Naive thymus-derived CD4-positive, alpha-beta T cell (primary cell): ENCODE data around the gene MECP2. TPM values are rescaled to one million over a fixed set of nuclear protein-coding genes. Genes with fewer than 3 reads are reported as not detected.

Experiments used
- ATAC-seq: fragments of 150-1000 bp; cut with Tn5 transposase; 2 replicates; pipeline ENCODE4 v1.10.0; 2021; ENCODE audit warnings: mild to moderate bottlenecking, moderate library complexity
- CTCF ChIA-PET: fragments of 350-600 bp; sonication (Branson Sonifier 250); formaldehyde crosslinking; loops from one replicate; lab custom pipeline; 2021; ENCODE audit warnings: antibody characterized with exemption; lab: Charles Lee
- POLR2A ChIA-PET: fragments of 350-600 bp; sonication (Branson Sonifier 250); formaldehyde crosslinking; loops from one replicate; lab custom pipeline; 2021; ENCODE audit warnings: antibody characterized with exemption, inconsistent platforms; lab: Charles Lee
- DNase-seq, 9 donors: peaks; one replicate each; pipeline versions ENCODE4 v3.0.0 to v3.0.0-alpha.2; 2020 to 2022; ENCODE audit warnings: mixed read lengths in 1 of 9
- H3K27ac ChIP-seq: one replicate; pipeline ENCODE4 v1.7.0; 2013; ENCODE audit warnings: mild to moderate bottlenecking, low read depth, low read length, moderate library complexity
- H3K27me3 ChIP-seq, 2 donors: one replicate each; pipeline ENCODE4 v1.7.0; 2013; ENCODE audit warnings: low read length in 2 of 2, mild to moderate bottlenecking in 2 of 2, moderate library complexity in 2 of 2; ENCODE audit not compliant: control insufficient read depth in 2 of 2, insufficient read depth in 2 of 2
- H3K36me3 ChIP-seq, 3 experiments: 1 replicate in 2 of 3; 2 replicates in 1 of 3; pipeline ENCODE4 v1.7.0; 2013; ENCODE audit warnings: low read length in 3 of 3, mild to moderate bottlenecking in 3 of 3, moderate library complexity in 1 of 3; ENCODE audit not compliant: insufficient read depth in 3 of 3, control insufficient read depth in 2 of 3
- H3K4me1 ChIP-seq, 2 donors: one replicate each; pipeline ENCODE4 v1.7.0; 2013; ENCODE audit warnings: low read length in 2 of 2, mild to moderate bottlenecking in 2 of 2, moderate library complexity in 1 of 2; ENCODE audit not compliant: control insufficient read depth in 2 of 2, insufficient read depth in 2 of 2
- H3K4me3 ChIP-seq: 2 replicates; pipeline ENCODE4 v1.7.0; 2013; ENCODE audit warnings: mild to moderate bottlenecking, low read length
- H3K9me3 ChIP-seq, 3 experiments: 1 replicate in 2 of 3; 2 replicates in 1 of 3; pipeline ENCODE4 v1.7.0; 2013; ENCODE audit warnings: low read length in 3 of 3; ENCODE audit not compliant: control insufficient read depth in 2 of 3
- H3K27ac Mint-ChIP-seq, 9 donors: one replicate each; pipeline ENCODE4 v1.8.0; 2020 to 2022; ENCODE audit warnings: mixed read lengths in 9 of 9, mild to moderate bottlenecking in 8 of 9, moderate library complexity in 5 of 9, inconsistent platforms in 2 of 9
- H3K27me3 Mint-ChIP-seq, 5 donors: one replicate each; pipeline ENCODE4 v1.8.0; 2021 to 2022; ENCODE audit warnings: mixed read lengths in 5 of 5, mild to moderate bottlenecking in 1 of 5
- H3K36me3 Mint-ChIP-seq, 5 donors: one replicate each; pipeline ENCODE4 v1.8.0; 2020 to 2022; ENCODE audit warnings: mixed read lengths in 5 of 5, mild to moderate bottlenecking in 3 of 5, inconsistent platforms in 1 of 5
- H3K4me1 Mint-ChIP-seq, 7 donors: one replicate each; pipeline ENCODE4 v1.8.0; 2020 to 2022; ENCODE audit warnings: mixed read lengths in 7 of 7, mild to moderate bottlenecking in 3 of 7, inconsistent platforms in 1 of 7
- H3K4me3 Mint-ChIP-seq, 10 donors: one replicate each; pipeline ENCODE4 v1.8.0; 2020 to 2022; ENCODE audit warnings: mild to moderate bottlenecking in 10 of 10, mixed read lengths in 10 of 10, moderate library complexity in 6 of 10, inconsistent platforms in 2 of 10
- H3K9me3 Mint-ChIP-seq, 11 donors: one replicate each; pipeline ENCODE4 v1.8.0; 2020 to 2022; ENCODE audit warnings: mixed read lengths in 11 of 11, mild to moderate bottlenecking in 4 of 11, inconsistent platforms in 1 of 11, moderate library complexity in 1 of 11
- intact Hi-C, 2 donors: fragments of 100-400 bp; cut with micrococcal nuclease; formaldehyde crosslinking; loops; one replicate each; pipeline ENCODE4 v1.15.1; 2023
- polyA plus RNA-seq, 2 donors: library from polyadenylated mRNA; unstranded; fragments of 300-500 nt; fragmentation: Illumina TruSeq; gene quantifications; one replicate each; pipeline ENCODE4 v1.2.3, GENCODE V29; 2021
- total RNA-seq, 6 experiments: library from RNA in 5 of 6; stranded (reverse) in 5 of 6; gene quantifications; 1 replicate in 5 of 6; 2 replicates in 1 of 6; pipeline ENCODE4 v1.2.3 and lab custom pipeline; 2021 to 2026

MECP2 gene
- total and polyA plus RNA-seq, 7 experiments from 2014 or later, result 12.1 to 155 (median 97.9) TPM

GRCh38 chrX:154091678-154092077 is 5.8 kb downstream of the MECP2 start:
- H3K4me3 Mint-ChIP-seq, result peak overlapping the region in 3 of 10 donors; percentile 1 to 97 (median 47)
- no peaks in the 10 kb centered on the region for H3K27me3 Mint-ChIP-seq
- peak overlapping the region in 1 of 9 donors; percentile 41 for H3K27ac Mint-ChIP-seq
- H3K4me1 Mint-ChIP-seq, result peaks cover 21 to 77% (median 60%) of the 10 kb centered on the region in 7 donors
- CTCF ChIA-PET, result interaction anchor here (1.3 to 1.4 kb wide), 2 partner anchors 78 to 236 kb away, joined by 3 read pairs; no protein-coding TSS in a partner anchor
- H3K9me3 Mint-ChIP-seq, result peaks cover 0 to 1% (median 0%) of the 10 kb centered on the region in 11 donors
- no peak overlapping the region for H3K27ac ChIP-seq
- no peaks in the 10 kb centered on the region for H3K9me3 ChIP-seq
- DNase-seq (no peak), ATAC-seq (no peak)
- peaks cover 0 to 17% (median 4%) of the 10 kb centered on the region in 5 donors for H3K36me3 Mint-ChIP-seq
- peak overlapping the region; percentile 28 for H3K4me3 ChIP-seq
- H3K4me1 ChIP-seq, result peaks cover 27 to 38% of the 10 kb centered on the region in 2 donors
- H3K36me3 ChIP-seq, result peaks cover 0 to 9% (median 0%) of the 10 kb centered on the region in 3 experiments
- H3K27me3 ChIP-seq, result no peaks in the 10 kb centered on the region
- intact Hi-C loops, result loop anchor here (5.0 to 10.0 kb wide), 2 partner anchors 34 to 283 kb away; partner anchors contain the start of genes EMD (in 1 of the 2) and FLNA (in 1 of the 2)
- POLR2A ChIA-PET, result interaction anchor here (1.1 to 1.8 kb wide), 3 partner anchors 32 to 124 kb away, joined by 3 to 4 read pairs (median 3); no protein-coding TSS in a partner anchor

DNA sequence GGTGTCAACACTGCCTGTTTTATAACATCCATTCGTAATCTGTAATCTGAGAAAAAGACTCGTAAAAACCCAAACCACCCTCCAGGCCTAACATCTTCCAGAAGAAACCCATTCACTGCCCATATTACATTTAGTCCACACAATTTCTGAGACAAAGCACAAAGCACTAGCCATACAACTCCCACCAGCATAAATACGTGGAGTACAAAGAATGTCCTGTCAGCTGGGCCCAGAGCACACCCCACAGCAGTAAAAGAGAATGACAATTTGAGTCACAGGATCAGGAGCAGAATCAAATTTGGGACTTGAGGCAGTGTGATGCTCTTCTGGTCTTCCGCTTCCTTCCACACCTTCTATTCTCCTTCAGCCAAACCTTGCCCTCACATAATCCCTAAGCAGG is 6.8 kb downstream of the MECP2 start:
- ChIA-PET CTCF (no interaction called here), POLR2A (interaction anchor here (0.7 kb wide), 1 partner anchor 106 kb away, joined by 3 read pairs; no protein-coding TSS in a partner anchor)
- ATAC-seq (no peak), DNase-seq (no peak)
- H3K9me3 ChIP-seq, result no peaks in the 10 kb centered on the region
- no peaks in the 10 kb centered on the region for H3K27me3 Mint-ChIP-seq
- H3K4me1 Mint-ChIP-seq, result peaks cover 19 to 72% (median 54%) of the 10 kb centered on the region in 7 donors
- peaks cover 27 to 35% of the 10 kb centered on the region in 2 donors for H3K4me1 ChIP-seq
- no peak overlapping the region for H3K4me3 ChIP-seq
- H3K36me3 Mint-ChIP-seq, result peaks cover 0 to 13% (median 4%) of the 10 kb centered on the region in 5 donors
- H3K4me3 Mint-ChIP-seq, result peak overlapping the region in 6 of 10 donors; percentile 27 to 97 (median 40)
- intact Hi-C loops, result loop anchor here (5.0 to 10.0 kb wide), 2 partner anchors 33 to 284 kb away; partner anchors contain the start of genes EMD (in 1 of the 2) and FLNA (in 1 of the 2)
- peaks cover 0 to 1% (median 0%) of the 10 kb centered on the region in 11 donors for H3K9me3 Mint-ChIP-seq
- no peak overlapping the region for H3K27ac ChIP-seq
- H3K36me3 ChIP-seq, result peaks cover 0 to 9% (median 0%) of the 10 kb centered on the region in 3 experiments
- peak overlapping the region in 5 of 9 donors; percentile 33 to 84 (median 46) for H3K27ac Mint-ChIP-seq
- no peaks in the 10 kb centered on the region for H3K27me3 ChIP-seq

GRCh38 chrX:154084449-154085300 is 12.8 kb downstream of the MECP2 start:
- POLR2A ChIA-PET, result interaction anchor here (1.0 kb wide), 1 partner anchor 189 kb away, joined by 3 read pairs; no protein-coding TSS in a partner anchor
- H3K27ac ChIP-seq, result no peak overlapping the region
- peak overlapping the region; percentile 21 to 71 (median 46) for H3K4me3 Mint-ChIP-seq

GRCh38 chrX:154083126-154083517 is 14.4 kb downstream of the MECP2 start:
- ATAC-seq, result peak; percentile 37

More at GRCh38 chrX:154084449-154085300, 12.8 kb downstream of the MECP2 start:
- Mint-ChIP-seq H3K27ac (peak overlapping the region in 8 of 9 donors; percentile 2 to 88 (median 71)), H3K9me3 (peaks cover 0 to 2% (median 0%) of the 10 kb centered on the region in 11 donors), H3K27me3 (no peaks in the 10 kb centered on the region), H3K36me3 (peaks cover 0 to 16% (median 5%) of the 10 kb centered on the region in 5 donors), H3K4me1 (peaks cover 15 to 53% (median 37%) of the 10 kb centered on the region in 7 donors)
- no peaks in the 10 kb centered on the region for H3K9me3 ChIP-seq
- H3K4me1 ChIP-seq, result peaks cover 11 to 24% of the 10 kb centered on the region in 2 donors
- ATAC-seq (peak; percentile 29), DNase-seq (peak in 1 of 9 donors; percentile 18)
- CTCF ChIA-PET, result no interaction called here
- no peaks in the 10 kb centered on the region for H3K27me3 ChIP-seq
- intact Hi-C loops, result no loop called here
- H3K4me3 ChIP-seq, result no peak overlapping the region
- no peaks in the 10 kb centered on the region for H3K36me3 ChIP-seq

DNA sequence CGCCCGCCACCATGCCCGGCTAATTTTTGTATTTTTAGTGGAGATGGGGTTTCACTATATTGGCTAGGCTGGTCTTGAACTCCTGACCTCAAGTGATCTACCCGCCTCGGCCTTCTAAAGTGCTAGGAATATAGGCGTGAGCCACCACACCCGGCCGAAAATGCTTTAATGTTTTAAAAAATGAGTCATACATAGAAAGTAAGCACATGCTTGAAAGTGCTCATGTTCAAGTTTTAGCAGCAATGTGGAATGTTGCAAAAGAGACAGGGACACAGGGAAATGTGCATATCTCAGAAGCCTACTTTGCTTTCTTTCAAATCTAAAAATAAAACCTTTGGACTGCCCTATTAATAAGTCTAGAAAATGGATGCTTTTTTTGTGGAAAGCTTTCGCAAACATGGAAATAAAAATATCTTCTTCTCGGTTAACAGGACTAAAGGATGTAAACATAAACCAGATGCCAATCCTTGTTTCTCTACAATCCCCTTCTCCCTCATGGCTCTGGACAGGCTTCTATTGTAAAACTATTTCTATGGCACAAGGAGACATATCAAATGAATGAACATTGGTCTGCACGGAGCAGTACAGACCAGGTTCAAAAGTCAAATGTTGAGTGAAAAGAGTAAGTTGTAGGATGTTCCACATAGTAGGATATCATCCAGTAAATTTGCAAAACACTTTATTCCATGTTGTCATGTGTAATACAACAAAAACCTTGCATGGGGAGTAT is 15.0 kb downstream of the MECP2 start:
- Histone ChIP-seq H3K36me3 (no peaks in the 10 kb centered on the region), H3K27me3 (no peaks in the 10 kb centered on the region), H3K9me3 (no peaks in the 10 kb centered on the region), H3K4me3 (no peak overlapping the region), H3K4me1 (peaks cover 11 to 24% of the 10 kb centered on the region in 2 donors), H3K27ac (peak overlapping the region; percentile 29)
- Mint-ChIP-seq H3K4me3 (peak overlapping the region; percentile 12 to 73 (median 55)), H3K27me3 (no peaks in the 10 kb centered on the region), H3K9me3 (peaks cover 0 to 2% (median 0%) of the 10 kb centered on the region in 11 donors), H3K27ac (peak overlapping the region in 8 of 9 donors; percentile 11 to 88 (median 80)), H3K4me1 (peaks cover 20 to 51% (median 34%) of the 10 kb centered on the region in 7 donors), H3K36me3 (peaks cover 0 to 12% (median 4%) of the 10 kb centered on the region in 5 donors)
- ATAC-seq (no peak), DNase-seq (no peak)
- intact Hi-C loops, result no loop called here
- ChIA-PET CTCF (no interaction called here), POLR2A (interaction anchor here (0.9 to 1.5 kb wide), 2 partner anchors 12 kb away, joined by 5 read pairs; no protein-coding TSS in a partner anchor)

More at GRCh38 chrX:154083126-154083517, 14.4 kb downstream of the MECP2 start:
- Mint-ChIP-seq H3K36me3 (peaks cover 0 to 16% (median 7%) of the 10 kb centered on the region in 5 donors), H3K27me3 (no peaks in the 10 kb centered on the region), H3K9me3 (peaks cover 0 to 2% (median 0%) of the 10 kb centered on the region in 11 donors), H3K27ac (peak overlapping the region; percentile 0 to 88 (median 80)), H3K4me1 (peaks cover 20 to 57% (median 40%) of the 10 kb centered on the region in 7 donors), H3K4me3 (peak overlapping the region; percentile 29 to 73 (median 55))
- H3K27ac ChIP-seq, result peak overlapping the region; percentile 29
- no peaks in the 10 kb centered on the region for H3K9me3 ChIP-seq
- intact Hi-C loops, result no loop called here
- ChIA-PET POLR2A (interaction anchor here (0.9 to 1.5 kb wide), 2 partner anchors 11 to 13 kb away, joined by 5 read pairs; no protein-coding TSS in a partner anchor), CTCF (no interaction called here)
- no peaks in the 10 kb centered on the region for H3K27me3 ChIP-seq
- H3K4me1 ChIP-seq, result peaks cover 11 to 24% of the 10 kb centered on the region in 2 donors
- no peaks in the 10 kb centered on the region for H3K36me3 ChIP-seq
- no peak overlapping the region for H3K4me3 ChIP-seq
- DNase-seq, result no peak

GRCh38 chrX:154077101-154077500 is 20.4 kb downstream of the MECP2 start:
- ChIA-PET POLR2A (no interaction called here), CTCF (no interaction called here)
- Histone ChIP-seq H3K4me1 (peaks cover 10 to 11% of the 10 kb centered on the region in 2 donors), H3K9me3 (no peaks in the 10 kb centered on the region), H3K27me3 (no peaks in the 10 kb centered on the region), H3K4me3 (no peak overlapping the region), H3K27ac (no peak overlapping the region), H3K36me3 (no peaks in the 10 kb centered on the region)
- intact Hi-C loops, result no loop called here
- no peak for ATAC-seq
- Mint-ChIP-seq H3K36me3 (peaks cover 0 to 8% (median 4%) of the 10 kb centered on the region in 5 donors), H3K4me3 (no peak overlapping the region), H3K9me3 (peaks cover 0 to 2% (median 0%) of the 10 kb centered on the region in 11 donors), H3K4me1 (peaks cover 14 to 70% (median 53%) of the 10 kb centered on the region in 7 donors), H3K27ac (no peak overlapping the region), H3K27me3 (no peaks in the 10 kb centered on the region)
- no peak for DNase-seq
